COR-L47 (cell line): ENCODE measurements around the gene WWOX.

Source experiments
- DNase-seq: peaks from one replicate; lab custom pipeline; 2025; lab: John Stamatoyannopoulos, UW

Gene WWOX

GRCh38 chr16:78743556-78743955, 644.1 kb downstream of the WWOX start:
- no peak for DNase-seq

DNA sequence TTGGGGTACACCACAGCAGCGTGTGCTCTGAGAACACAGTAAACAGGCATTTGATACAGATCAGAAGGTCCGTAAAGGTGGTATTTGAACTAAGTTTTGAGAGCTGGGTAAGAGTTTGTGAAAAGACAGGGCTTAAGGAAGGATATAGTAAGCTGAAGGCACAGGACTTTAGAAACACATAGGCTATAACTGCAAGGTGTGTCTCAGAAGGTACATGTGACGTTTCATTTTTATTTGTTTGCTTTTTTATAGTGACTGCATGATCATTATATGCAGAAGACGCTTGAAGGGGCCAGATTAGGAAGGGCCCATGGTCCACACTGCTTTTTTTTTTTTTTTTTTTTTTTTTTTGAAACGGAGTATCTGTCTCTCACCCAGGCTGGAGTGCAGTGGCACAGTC, 644.6 kb downstream of the WWOX start:
- DNase-seq, result no peak

GRCh38 chr16:78744796-78745107, 645.3 kb downstream of the WWOX start:
- no peak for DNase-seq

DNA sequence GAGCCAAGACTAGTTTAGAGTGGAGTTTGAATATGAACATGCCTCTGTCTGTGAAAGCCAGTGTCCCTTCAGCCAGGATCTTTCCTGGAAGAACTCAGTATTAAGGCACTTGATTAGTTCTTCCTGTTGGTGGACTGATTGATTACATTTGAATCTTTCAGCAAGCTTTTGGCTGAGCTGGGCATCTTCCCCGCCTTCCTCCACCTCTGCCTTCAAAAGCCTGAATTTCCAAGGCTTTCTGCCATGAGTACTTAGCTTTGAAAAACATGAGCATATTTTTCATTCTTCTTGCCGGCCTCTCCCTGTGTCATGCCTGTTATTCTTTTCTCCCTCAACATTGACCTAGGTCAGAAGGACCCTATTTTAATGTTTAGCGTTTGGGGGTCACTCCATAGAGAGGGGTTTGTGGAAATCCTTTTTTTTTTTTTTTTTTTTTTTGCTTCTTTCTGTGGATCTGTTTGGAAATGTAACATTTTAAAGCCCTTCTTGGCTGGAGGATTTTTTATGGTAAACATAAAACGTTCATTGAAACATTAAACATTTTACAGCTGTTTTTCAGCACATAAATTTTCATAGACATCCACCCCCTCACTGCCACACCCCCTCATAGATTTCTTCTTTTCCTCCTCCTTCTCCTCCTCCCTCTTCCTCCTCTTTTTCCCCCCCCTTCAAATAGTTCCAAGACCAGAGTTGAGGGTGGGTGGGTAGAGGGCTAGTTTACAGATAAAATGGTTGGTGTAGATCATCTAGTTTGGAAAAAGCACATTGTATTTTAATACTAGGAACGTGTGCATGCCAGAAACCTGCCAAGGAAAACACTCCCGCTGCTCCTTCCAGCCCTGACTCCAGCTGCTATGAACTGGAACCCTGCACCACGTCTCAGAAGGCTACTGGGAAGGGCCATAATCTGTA, 645.9 kb downstream of the WWOX start:
- no peak for DNase-seq

- no peak for DNase-seq
Measured at GRCh38 chr16:78746718-78747117, 647.3 kb downstream of the WWOX start.

DNA sequence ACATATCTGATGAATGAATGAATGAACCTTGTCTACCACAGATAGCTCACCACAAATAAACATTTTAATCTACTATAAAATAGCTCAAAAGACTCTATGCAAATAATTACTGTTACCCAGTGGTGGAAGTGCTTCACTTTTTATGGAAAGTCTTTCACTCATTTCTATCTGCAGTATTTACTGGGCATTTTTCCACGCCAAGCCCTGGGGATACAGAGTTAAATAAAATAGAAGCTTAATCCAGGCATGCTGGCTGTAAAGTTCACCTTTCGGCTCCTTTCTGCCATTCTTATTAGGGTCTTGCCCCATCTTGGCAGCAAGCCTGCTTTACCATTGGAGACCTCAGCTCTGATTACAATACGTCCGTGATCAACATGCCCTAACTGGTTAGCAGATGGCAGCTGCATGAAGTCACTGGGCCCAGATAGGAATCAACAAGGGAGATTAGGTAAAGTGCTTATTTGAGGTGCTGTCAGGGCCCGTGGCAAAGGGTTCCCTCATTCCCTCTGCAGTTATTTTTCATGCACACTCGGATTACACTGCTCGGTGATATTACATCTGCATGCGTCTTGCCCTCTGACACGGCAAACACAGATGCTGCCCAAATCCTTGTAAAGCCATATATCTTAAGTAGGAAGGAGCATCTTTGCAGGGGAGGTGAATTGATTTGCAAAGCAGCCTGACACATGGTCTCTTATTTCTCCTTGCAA, 648.9 kb downstream of the WWOX start:
- no peak for DNase-seq

DNA sequence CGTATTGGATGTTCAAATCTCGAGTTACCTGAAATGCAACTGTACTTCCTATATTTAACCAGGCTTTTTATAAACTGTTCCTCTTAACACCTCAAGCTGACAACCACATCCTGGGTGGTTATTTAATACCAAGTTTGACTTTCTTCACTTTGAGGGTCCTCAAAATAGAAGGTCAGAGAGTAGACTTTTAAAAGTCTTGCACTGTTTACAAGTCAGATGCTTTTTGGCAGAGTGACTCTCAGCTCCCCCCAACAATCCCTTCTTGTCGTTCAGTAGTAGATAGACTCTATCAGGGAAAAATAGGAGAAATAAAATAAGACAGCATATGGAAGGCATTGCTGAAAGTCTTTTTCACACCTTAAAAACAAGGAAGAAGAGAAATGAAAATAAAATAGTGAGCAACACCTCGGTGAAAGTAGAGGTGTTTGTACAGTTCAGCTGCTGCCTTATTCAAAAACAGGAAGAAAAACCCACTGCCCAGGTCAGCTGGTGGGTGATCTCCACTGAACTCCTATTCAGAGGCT, 650.4 kb downstream of the WWOX start:
- no peak for DNase-seq

DNA sequence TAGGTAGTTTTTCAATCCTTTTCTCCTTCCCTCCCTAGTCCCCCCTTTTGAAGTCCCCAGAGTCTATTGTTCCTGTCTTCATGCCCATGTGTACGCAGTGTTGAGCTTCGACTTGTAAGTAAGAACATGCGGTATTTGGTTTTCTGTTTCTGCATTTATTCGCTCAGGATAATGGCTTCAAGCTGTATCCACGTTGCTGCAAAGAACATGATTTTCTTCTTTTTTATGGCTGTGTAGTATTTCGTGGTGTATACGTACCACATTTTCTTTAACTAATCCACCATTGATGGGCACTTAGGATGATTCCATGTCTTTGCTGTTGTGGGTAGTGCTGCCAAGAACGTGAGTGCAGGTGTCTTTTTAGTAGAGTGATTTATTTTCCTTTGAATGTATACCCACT, 651.2 kb downstream of the WWOX start:
- no peak for DNase-seq

DNA sequence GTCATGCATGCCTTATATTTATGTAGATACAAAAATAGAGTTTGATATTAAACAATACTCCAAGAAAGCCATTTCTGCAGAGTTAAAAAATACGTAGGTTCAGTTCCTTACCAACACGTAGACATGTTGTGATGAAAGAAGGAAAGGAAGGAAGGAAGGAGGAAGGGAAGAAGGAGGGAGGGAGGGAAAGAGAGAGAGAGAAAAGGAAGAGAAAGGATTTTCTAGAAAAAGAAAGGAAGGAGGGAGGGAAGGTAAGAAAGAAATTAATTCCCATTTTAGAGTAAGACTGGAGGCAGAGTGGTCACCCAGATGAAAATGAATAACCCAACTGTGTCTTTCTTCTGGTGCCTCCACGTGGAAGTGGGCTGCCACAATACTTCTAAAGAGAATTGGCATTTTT, 652.1 kb downstream of the WWOX start:
- DNase-seq, result no peak

GRCh38 chr16:78754713-78755112, 655.3 kb downstream of the WWOX start:
- DNase-seq, result no peak

DNA sequence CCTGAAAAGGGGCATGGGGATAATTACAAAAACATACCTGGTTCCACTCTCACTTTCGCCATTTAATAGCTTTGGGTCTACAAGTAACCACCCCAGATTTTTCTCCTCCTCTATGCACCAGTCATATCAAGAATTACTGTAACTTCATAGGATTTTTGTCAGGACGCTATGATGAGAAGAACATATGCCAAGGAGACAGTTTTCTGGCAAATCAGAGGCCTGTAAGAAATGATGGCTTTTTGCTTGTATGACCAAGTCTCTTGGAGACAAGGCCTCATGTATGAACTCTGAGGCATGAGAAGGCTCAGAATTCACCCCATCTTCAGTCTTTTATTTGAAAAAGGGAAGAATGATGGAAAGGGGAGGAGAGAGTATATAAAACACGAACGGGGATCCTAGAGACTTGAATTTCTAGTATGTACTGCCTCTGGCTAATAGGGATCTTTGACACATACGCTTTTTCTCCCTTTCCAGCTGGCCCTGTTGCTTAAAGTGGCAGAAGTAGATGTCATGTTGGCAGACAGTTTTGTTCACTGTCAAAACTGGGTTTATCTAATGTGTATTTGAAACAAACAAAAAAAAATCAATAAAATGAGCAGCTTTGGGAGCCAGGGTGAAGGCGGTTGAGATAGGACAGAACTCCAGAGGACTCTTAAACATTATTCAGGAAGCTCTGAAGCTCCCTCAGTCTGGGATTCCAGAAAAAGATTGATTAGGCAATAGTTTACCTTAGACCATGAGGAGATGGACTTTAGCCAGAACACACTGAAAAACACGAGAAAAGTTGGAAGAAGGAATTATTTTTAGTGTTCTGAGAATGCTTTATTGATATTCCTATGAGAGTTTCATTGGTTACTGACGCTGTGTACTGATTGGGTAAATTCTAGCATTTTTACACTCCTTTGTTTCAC, 656.6 kb downstream of the WWOX start:
- no peak for DNase-seq

GRCh38 chr16:78759596-78759995, 660.1 kb downstream of the WWOX start:
- DNase-seq, result no peak

DNA sequence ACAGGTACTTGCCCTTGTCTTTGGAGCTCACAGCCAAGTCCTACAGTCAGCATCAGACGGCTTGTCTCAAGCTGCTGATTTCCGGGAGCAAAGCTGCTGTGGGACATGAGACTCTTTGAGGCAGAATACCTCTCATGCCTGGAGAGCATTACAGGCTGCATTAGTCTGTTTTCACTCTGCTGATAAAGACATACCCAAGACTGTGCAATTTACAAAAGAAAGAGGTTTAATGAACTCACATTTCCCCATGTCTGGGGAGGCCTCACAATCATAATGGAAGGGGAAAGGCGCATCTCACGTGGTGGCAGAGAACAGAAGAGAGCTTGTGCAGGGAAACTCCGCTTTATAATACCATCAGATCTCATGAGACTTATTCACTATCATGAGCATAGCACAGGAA, 661.2 kb downstream of the WWOX start:
- DNase-seq, result no peak

DNA sequence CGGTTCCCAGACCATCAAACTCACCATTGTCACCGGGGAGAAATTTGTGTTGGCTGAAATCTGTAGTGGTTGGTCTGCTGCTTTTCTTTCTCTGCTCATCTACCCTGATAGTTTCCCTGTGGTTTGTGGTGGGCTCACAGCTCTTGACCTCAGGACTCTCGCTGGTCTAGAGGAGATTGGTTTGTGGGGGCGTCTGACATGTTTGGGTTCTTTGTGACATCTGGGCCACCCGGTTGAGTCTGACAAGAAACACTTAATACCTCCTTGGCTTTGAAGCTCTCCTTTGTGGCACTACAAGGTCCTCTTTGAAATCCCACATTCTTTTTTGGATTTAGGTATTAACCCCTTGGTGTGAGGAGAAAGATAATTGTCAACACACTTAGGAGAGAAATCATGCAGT, 662.0 kb downstream of the WWOX start:
- DNase-seq, result no peak

DNA sequence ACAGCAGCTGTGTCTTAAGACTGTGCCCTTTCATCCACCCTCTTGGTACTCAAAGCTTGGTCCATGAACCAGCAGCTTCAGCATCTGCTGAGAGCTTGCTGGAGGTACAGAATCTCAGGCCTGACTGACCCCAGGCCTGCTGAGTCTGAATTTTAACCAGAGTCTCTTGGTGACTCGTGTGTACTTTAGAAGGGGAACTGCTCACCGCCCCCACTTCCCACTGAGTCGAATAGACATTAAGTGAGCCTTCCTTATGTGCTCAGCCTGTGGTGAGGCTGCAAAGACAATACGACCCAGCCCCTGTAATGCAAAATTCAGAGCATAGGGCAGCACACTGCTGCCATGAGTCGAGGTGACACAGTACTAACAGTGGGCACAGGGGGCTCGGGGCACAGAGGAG, 662.8 kb downstream of the WWOX start:
- no peak for DNase-seq

- DNase-seq, result no peak
Measured at GRCh38 chr16:78763821-78764440, 664.5 kb downstream of the WWOX start.

DNA sequence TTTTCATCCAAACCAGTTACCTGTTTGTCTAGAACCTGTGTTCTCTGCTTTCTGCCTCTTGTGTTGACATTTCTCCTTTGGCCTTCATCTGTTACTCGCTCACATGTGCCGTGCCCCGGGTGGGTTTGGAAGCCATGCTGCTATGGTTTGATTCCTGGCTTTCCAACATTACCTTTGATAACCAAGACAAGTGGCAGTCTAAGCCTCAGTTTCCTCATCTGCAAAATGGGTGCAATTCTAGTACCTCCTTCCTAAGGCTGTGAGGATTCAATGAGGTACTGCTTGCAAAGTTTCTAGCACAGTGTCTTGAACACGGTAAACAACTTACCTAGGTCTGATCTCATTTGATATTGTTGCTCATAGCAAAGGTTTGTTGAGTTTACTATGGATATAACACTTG, 665.0 kb downstream of the WWOX start:
- no peak for DNase-seq

DNA sequence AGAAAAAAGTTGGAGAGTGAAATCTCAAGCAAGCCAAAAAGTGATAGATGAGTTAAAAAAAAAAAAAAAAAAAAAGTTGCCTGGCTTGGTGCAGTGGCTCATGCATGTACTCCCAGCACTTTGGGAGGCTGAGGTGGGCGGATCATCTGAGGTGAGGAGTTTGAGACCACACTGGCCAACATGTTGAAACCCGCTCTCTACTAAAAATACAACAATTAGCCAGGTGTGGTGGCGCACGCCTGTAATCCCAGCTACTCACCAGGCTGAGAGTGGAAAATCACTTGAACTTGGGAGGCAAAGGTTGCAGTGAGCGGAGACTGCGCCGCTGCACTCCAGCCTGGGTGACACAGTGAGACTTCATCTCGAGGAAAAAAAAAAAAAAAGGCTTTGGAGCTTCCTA, 668.8 kb downstream of the WWOX start:
- DNase-seq, result no peak

DNA sequence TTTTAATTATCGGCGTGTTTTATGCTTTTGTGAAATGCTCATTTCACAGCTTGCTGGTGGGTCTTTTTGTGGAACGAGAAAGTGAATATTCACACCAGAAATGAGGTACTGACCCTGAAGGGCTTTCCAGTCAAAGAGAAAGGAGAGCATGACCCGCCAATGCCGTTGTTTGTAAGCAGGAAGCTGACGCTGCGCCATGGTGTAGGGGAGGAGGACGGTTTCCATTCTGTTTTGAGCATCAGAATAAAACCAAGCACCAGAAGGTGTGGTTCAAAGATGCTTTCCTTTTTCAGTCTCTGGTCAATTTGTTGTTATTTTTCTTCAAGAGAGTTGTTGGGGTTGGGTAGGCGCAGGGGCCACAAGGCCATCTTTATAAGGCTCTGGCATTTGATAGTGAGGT, 669.3 kb downstream of the WWOX start:
- no peak for DNase-seq

DNA sequence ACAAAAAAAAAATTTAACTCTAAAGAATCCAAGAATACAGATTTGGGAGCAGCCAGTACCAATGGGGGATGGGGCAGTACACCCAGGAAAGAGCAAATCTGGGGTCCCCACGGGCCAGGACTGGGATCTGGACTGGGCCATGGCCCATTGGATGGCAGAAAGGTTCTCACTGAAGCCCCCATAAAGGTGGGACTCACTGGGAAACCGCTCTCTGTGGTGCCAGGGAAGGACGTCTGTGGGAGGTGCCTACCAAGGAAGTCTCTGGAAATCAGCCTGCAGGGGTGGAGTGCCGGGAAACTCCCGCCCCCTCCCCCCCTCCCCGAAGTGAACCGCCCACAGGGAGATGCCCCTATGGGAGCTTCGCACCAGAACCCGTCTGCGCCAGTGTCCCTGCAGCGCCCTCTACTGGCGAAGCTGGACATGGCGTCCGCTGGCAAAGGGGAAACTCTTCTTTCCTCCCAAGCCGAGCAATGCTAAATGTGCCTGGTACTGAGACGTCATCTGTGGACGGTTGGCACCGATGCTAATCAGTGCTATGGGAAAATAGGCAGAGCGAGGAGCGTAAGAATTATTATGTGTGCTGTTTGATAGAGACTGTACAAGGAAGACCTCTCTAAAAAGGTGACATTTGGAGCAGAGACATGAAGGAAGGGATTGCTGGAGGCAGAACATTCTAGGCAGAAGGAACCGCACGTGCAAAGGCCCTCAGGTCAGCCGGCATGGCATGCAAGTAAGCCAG, 671.1 kb downstream of the WWOX start:
- DNase-seq, result peak; percentile 52

DNA sequence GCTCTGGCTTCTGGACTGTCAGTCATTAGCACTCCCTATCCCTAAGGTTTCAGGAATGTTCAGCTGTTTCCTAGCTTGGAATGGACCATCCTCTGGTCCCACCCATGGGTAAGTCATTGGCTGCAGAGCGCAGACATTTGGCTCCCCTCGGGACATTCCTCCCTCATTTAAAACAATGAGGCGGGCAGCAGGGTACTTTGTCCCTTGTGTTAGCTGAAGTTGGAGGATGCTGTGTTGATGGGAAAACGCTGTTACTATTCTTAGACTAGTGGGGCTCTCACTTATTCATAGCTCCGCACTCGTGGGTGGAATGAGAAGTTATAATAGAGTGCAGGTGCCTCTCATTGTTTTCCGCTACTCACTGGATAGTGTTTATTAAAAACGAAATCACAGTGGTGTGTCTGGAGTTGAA, 673.8 kb downstream of the WWOX start:
- DNase-seq, result no peak
